COLO668 (cell line): Measurements from ENCODE around the gene SCN4B.

Source experiments
- DNase-seq: peaks from one replicate; lab custom pipeline; 2025; ENCODE audit not compliant: unreplicated experiment; lab: John Stamatoyannopoulos, UW

Gene SCN4B

DNA sequence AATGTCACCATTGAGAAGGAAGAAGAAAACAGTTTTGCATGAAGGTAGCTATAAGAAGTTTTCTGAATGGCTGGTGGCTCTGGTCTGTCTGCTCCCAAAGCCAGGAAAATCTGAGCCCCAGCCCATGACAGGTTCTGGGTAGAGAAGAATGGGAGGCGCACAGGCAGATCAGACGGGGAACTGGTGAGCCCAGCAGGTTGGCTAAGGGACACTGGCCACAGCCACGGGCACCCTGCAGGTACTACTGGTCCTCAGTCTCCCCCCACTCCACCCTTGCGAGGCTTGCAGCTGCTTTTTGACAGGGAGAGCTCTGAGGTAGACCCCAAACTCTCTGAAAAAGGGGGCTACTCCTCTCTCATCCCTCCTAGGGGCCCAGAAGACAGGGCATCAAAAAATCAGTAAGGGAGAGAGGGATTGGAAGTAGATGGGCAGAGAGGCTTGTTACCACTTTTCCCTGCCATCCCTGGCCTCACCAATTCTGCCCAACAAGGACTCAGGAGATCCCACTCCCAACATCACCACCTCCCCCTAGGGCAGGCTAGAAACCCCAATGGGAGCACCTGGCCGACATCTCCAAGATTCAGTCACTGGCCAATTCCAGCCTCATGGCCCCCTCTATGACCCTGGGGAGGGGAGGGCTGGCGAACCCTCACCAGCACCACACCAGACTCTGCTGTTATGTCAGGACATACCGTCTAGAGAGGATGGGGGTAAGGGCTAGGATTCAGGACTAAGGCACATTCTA, 17.4 kb downstream of the SCN4B start:
- no peak for DNase-seq

DNA sequence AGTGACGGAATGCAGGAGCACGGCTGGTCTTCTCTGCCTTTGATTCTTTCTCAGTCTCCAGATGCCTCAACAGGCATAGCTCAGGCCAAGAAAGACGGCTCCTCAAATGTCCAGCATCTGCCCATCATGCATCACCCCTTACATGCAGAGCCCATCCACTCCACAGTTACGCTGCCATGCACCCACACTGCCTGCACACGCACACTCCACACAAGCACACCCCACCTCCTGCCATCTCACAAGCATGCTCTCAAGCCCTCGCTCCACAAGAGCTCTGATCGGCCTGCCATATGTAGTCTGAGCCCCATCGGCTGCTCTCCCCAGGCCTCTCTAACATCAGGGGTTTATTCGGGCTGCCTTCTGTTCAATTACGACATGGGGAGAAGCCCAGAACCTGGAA, 18.8 kb downstream of the SCN4B start:
- no peak for DNase-seq

DNA sequence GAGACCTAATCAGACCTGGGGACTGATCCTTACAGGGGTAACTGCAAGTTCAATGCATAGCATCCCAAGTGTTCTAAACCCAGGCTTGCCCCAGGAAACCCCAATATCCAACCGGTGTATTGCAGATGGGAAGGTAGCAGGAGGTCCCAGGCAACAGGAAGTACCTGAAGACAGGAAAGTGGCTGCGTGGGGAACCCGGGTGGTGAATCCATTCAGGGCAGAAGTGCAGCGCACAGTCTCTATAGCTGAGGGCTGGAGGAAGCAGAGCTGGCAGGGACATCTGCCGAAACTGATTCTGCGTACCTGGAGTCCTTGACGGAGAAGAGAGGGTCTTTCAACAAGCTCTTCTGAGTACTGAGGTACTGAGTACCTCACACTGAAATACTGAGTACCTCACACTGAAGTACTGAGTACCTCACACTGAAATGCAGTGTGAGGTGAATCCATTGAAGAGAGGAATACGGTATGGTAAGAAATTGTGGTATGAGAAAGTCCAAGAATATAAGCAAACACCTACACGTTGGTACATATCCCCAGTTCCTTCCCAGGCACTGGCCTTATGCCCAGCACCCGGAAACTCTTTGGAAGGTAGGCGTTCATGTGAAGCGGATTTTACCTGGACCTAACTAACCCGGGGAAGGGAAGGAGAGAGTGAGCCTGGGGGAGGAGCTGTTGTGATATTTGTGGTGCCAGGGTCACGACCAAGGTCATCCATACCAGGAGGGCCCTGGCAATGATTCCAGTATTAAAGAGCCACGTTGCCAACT, 20.1 kb downstream of the SCN4B start:
- no peak for DNase-seq

DNA sequence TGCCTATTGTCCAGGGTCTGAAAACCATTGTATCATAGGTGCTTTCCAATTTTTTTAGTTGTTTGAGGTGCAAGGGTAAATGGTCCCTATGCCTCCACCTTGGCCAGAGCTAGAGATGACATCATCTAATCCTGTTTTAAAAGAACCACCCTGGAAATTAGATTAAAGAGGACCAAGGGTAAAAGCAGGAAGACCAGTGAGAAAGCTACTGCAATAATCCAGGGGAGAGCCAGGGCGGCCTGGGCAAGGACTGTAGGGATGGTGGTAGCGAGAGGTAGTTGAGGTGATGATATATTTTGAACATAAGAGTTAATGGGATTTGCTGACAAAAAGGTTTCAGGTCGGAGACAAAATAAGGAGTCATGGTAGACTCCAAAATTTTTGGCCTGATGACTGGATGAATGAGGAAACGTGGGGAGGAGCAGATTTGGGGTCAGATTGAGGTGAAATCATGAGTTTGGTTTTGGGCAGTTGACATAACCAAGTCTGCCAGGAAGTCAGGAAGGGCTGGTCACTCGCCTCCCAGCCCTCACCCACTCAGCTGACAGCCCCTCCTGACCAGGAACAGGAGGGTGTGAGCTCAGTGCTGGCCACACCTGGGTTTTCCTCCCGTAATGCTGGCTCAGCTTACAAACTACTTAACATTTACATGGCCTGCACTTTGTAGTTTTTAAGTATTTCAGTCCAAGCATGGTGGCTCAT, 23.0 kb downstream of the SCN4B start:
- DNase-seq = no peak

DNA sequence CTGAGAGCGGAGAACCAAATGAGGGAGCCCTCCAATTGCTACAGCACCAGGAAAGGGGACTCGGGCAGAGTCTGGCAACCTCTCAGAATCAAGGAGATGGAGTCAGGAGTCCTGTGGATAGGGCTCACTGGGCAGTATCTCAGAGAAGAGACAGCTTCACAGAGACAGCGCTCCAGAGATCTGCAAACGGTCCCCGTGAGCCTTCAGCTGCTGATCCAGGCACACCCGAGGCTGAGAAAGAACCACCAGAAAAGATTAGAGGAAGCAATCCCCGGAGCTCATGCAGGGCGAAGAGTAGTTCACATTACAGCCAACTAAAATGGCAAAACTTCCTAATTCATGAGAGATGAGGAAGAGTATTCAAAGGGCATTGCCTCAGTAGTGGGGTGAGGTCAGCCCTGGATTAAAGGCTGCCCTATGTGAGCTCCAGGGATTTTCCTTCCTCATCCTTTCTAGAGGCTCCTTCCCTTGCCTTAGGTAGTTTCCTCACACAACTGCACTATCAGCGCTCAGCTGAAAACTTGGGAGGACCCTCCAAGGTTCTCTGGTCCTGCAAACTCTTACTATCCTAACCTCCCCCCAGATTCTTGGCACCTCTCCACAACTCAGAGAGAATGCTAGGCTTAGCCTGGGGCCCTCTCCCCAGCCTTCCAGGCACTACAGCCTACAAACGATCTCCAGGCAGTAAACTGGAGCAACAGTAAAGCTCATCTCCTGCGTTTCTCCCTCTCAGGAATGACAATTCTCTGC, 23.7 kb downstream of the SCN4B start:
- DNase-seq = no peak

DNA sequence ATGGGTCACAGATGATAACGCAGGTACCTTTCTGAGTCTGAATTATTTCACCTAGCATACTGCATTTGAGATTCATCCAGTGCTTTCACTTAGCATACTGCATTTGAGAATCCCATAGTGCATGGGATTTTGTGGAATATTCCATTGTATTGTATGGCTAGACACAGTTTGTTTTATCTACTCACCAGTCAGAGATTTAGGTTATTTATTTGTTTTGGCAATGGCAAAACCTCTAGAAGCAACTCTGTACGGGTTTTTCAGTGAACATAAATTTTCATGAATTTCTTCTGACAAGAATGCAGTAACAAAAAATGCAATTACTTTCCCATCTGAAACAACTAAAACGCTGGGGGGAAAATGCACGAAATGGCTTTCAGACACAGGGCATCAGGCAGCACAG, 24.3 kb downstream of the SCN4B start:
- no peak for DNase-seq

DNA sequence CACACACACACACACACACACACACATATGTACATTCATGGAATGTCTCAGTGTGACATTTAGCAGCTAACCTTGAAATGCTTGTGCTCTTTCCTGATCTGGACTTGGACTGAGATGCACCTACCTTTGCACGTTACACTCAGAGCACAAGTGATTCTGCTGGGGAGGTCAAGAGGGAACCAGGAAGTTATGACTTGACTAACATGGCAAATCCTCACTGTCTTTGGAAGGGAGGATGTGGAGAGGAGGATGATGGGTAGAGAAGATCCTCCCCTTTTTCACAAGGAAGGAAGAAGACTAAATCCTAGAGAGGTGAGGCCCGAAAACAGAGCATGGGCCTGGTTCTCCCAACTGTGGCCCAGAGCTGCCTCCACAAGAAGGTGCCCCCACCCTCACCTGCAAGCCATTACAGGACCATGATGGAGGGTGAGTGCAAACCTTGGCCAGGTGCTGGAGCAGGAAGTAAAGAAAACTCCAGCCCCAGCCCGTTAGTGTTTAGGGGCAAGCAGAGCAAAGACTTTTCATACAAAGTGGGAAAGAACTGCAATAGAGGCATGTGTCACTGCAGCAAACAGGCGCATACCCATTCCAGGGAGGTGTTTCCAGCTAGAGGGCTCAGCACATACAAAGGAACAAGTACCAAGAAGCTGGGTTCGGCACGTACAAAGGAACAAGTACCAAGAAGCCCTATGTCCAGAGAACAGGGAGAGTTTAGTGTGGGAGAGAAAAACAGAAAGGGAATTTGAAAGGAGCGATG, 26.4 kb downstream of the SCN4B start:
- no peak for DNase-seq

DNA sequence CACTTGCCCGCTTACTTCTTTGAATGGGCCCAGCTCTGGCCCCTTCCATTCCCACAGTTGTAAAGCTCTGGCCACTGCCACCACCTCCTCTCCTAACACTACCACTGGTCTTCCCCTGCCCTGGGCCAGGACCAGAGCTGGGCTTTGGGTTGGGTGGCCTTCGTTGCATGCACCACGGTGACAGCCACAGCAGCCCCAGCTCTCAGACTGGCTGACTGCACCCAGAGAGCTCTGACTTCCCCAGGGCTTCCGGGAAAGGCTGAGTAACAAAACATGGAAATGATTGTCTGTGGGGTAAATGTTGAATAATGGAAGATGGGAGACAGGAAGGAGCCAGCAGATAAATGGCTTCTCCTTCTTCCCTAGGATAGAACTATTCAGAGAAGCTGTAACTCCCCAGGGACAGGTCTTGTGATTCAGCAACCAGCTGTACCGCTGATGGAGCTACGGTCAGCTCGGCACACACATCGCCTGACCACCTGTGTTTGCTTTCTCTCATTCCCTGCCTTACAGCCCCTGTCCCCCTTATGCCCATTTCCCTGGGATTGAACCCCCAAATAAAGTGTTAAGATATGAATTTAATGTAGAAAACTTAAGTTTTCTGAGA, 27.6 kb downstream of the SCN4B start:
- DNase-seq = no peak

DNA sequence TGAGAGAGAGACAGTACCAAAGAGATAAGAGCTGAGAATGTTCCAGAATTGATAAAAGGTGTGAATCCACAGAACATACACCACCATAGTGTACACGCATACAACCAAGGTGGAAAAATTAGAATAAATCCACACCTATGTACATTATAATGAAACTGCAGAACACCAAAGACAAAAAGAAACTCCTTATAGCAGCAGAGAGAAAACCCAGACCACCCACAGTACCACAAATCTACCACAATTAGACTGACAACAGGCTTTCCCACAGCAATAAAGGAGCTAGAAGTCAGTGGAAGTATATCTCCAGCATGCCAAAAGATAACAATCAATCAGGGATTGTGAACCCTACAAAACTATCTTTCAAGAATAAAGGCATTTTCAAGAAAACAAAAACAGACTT, 31.8 kb downstream of the SCN4B start:
- no peak for DNase-seq

DNA sequence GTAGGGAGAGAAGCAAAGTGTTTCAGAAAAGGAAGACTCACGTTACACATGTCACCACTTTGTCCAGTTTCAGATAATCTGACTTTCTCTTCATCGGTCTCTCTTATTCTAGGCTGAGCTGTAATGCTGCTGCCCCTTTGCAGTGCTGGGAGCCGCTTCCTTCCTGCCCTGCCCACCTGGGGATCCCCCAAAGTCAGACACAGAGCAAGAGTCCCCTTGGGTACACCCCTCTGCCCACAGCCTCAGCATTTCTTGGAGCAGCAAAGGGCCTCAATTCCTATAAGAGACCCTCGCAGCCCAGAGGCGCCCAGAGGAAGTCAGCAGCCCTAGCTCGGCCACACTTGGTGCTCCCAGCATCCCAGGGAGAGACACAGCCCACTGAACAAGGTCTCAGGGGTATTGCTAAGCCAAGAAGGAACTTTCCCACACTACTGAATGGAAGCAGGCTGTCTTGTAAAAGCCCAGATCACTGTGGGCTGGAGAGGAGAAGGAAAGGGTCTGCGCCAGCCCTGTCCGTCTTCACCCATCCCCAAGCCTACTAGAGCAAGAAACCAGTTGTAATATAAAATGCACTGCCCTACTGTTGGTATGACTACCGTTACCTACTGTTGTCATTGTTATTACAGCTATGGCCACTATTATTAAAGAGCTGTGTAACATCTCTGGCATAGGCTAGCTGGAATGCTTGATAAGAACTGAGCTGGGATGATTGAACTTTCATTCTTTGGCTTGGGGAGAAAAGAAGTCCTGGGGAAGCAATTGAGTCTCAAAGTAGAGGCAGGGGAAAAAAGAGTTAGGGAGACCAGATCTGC, 34.6 kb downstream of the SCN4B start:
- DNase-seq = no peak

DNA sequence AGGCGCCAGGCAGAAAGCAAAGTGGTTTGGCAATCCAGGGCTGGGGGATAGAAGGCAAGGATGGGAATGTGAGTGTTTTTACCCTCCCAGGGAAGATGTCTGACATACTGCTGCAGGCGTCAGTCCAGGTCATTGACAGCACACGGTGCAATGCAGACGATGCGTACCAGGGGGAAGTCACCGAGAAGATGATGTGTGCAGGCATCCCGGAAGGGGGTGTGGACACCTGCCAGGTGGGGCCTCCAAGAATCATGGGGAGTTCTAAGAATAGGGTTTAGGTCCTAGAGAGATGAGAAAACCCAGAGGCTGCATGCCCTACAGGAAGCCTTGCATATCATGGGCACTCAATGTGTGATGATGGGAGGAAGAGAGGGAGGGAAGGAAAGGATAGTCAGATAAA, 37.6 kb downstream of the SCN4B start:
- no peak for DNase-seq

DNA sequence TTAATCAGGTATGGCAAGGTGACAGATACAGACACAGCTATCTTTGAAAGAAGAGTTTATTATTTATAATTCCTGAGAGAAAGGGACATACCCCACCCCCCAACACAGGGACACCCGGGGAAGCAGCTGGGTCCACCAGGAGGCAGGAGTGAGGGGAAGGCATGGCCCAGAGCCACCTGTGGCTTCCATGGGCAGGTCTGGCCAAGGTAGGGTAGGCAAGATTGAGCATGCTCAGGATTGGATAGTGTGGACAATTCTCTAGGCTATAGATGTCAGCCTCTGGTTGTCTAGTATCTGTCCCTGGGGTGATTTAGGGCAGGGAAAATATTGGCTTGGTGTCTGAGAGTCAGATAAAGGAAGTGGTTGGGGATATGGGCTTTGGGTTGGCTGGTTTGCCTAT, 38.4 kb downstream of the SCN4B start:
- no peak for DNase-seq

DNA sequence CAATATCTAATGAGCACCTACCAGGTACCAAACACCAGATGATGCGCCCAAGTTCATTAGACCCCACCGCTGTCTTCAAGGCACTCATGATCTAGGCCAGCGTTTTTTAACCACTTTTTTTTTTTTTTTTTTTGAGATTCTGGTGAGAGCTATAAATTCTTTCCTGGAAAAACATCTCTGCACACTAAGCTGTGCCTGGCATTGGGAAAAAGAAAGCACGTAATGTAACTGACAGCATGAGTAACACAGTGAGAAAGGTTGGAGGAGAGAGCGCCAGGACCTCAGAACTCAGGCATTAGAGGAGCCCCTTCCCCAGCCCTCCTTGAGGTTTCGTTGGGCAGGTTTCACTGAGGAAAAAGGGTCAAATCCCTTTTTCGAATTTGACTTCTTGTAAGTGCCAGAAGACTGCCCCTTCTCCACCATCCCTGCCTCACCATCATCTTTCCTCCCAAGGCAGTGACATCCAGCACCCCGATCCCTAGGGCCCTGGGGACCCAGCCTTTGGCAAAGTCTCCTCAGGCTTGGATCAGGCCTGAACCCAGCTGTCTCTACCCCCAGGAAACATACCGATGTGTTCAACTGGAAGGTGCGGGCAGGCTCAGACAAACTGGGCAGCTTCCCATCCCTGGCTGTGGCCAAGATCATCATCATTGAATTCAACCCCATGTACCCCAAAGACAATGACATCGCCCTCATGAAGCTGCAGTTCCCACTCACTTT, 39.8 kb downstream of the SCN4B start:
- no peak for DNase-seq

DNA sequence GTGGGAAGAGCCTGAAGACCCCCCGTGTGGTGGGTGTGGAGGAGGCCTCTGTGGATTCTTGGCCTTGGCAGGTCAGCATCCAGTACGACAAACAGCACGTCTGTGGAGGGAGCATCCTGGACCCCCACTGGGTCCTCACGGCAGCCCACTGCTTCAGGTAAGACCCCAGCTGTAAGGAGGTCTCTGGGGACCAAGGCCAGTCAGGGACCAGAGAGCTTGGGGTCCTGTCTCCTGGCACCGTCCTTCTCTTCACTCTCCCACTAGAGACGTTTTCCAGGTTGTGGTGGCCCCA, 40.9 kb downstream of the SCN4B start:
- DNase-seq = no peak

DNA sequence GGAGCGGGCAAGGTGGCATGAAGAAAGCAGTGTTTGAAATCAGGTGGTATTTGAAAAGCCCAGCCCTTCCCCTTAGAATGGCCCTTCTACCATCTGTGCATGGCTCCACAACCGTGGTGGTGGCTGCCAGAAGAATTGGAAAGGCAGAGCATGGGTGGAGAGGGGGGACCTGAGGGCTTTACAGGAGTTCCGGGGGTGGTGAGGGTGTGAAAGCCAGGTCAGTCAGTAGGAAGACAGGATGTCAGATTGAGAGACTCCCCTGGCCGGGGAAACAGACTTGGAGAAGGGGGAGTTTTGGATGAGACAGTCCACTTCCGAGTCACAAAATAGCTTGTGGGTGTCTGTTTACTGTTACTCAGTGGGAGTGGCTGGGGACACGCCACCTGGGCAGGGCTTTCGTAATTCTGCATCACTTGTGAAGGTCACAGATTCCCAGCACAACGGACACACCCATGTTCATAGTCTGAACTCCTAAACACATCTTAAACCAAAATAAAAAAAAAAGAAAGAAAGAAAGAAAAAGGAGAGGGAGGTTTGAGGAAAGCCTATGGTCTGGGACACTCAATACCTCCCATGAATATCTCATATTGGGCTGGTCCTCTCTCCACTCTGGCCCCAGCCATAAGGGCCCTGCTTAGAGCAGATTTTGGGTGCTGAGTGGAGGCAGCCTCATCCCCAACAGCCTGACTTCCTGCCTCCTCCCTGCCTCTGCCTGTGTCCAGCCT, 41.4 kb downstream of the SCN4B start:
- DNase-seq = no peak

DNA sequence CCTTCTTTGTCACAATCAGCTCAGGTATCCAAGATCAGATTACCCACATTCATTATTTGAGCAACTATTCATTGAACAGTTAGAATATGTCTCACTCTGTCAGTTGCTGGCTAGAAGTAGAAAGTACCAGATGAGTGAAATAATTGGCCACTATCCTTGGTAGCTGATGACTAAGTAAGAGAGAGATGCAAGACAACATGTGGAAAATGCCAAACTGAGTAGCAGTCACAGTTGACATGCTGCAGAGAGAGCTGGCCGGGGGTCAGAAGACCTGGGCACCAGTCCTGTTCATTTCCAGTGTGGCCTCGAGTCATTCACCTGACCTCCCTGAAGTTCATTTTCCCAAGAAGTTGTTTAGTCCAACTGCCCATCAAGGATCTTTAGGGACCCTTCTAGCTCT, 43.4 kb downstream of the SCN4B start:
- no peak for DNase-seq

DNA sequence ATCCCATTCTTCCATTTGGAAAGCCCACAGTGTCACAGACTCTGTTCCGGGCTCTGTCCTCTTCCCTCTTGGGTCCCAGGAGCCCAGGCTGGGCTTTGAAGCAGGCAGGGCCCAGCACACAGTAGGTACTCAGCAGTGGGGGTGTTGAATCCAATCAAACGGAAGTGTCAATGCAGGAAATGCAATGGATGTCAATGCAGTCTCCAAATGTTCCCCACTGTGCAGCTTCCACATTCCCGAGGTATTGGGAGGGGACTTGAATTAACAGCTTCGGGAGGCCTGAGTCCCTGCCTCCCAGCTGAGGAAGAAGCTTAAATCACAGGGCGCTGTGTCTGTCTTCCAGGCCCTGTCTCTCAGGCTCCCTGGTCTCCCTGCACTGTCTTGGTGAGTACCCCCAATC, 44.1 kb downstream of the SCN4B start:
- DNase-seq = no peak

DNA sequence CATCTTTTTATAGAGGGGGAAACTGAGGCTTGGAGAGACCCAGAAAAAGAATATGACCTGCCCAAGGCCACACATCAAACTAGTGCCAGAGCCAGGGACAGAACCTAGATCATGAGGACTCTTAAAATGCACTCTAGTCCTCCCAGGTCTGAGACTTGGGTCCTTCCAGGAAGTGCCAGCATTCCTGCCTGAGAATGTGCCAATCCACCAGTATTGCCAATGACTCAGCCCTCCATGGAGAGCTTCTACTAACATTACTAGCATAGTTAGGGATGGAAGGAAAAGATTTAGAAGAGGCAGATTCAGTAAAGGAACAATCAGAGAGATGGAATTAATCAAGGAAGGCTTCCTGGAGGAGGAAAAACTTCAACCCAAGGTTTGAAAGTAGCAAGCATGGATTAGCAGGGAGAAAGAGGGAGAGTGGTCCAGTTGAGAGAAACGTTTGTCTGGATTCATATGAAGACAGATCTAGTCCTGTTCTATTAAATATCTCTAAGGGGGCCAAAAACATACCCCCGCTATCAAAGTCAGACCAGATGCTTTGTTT, 45.8 kb downstream of the SCN4B start:
- no peak for DNase-seq
